Measurements from ENCODE around the gene DNAJB8. TPM values are rescaled to one million over a fixed set of nuclear protein-coding genes. Genes with fewer than 3 reads are reported as not detected.

DNAJB8 gene
- polyA plus RNA-seq, 2 of the 4 experiments (the other 2 are of a cell fraction) = not detected

- Histone ChIP-seq H3K9me3 (no peaks in the 10 kb centered on the region), H3K4me2 (no peak overlapping the region), H3K4me1 (no peaks in the 10 kb centered on the region), H3K27ac (no peak overlapping the region), H3K4me3 (no peak overlapping the region)
- DNase-seq (ENCODE audit: low read depth in 1 of 2, low spot score in 1 of 2) = no peak
- ChIA-PET CTCF (no interaction called here), POLR2A (no interaction called here)
- no peak for FAIRE-seq
- 73% methylated on average over 5 of the region's 5 CpGs for WGBS (ENCODE audit: missing lambda C conversion rate)
- TF ChIP-seq BCL3 (IDR thresholded peaks at IDR 0.05) (no peak), RARB (CRISPR knock-in tag; IDR thresholded peaks at IDR 0.05) (no peak), FOSL2 (IDR thresholded peaks at IDR 0.05) (no peak), FOSL2 (CRISPR knock-in tag; IDR thresholded peaks at IDR 0.05) (no peak), MAFK (IDR thresholded peaks at IDR 0.05; ENCODE audit: partially characterized antibody) (no peak), NR3C1 (IDR thresholded peaks at IDR 0.05) (no peak), ATOH8 (CRISPR knock-in tag; IDR thresholded peaks at IDR 0.05; ENCODE audit: low read depth) (no peak), MYC (IDR thresholded peaks at IDR 0.05; ENCODE audit: borderline replicate concordance, low read length) (no peak), NPAS2 (CRISPR knock-in tag; IDR thresholded peaks at IDR 0.05; ENCODE audit: borderline replicate concordance) (no peak), HOXB13 (CRISPR knock-in tag; IDR thresholded peaks at IDR 0.05; ENCODE audit: low read depth) (no peak), BHLHE40 (IDR thresholded peaks at IDR 0.05; ENCODE audit: low read depth, low read length) (no peak), TP53 (CRISPR knock-in tag; IDR thresholded peaks at IDR 0.05) (no peak), NFE2L2 (conservative IDR thresholded peaks at IDR 0.05; ENCODE audit: low read length) (no peak)
- TF ChIP-seq, protein P1, sequence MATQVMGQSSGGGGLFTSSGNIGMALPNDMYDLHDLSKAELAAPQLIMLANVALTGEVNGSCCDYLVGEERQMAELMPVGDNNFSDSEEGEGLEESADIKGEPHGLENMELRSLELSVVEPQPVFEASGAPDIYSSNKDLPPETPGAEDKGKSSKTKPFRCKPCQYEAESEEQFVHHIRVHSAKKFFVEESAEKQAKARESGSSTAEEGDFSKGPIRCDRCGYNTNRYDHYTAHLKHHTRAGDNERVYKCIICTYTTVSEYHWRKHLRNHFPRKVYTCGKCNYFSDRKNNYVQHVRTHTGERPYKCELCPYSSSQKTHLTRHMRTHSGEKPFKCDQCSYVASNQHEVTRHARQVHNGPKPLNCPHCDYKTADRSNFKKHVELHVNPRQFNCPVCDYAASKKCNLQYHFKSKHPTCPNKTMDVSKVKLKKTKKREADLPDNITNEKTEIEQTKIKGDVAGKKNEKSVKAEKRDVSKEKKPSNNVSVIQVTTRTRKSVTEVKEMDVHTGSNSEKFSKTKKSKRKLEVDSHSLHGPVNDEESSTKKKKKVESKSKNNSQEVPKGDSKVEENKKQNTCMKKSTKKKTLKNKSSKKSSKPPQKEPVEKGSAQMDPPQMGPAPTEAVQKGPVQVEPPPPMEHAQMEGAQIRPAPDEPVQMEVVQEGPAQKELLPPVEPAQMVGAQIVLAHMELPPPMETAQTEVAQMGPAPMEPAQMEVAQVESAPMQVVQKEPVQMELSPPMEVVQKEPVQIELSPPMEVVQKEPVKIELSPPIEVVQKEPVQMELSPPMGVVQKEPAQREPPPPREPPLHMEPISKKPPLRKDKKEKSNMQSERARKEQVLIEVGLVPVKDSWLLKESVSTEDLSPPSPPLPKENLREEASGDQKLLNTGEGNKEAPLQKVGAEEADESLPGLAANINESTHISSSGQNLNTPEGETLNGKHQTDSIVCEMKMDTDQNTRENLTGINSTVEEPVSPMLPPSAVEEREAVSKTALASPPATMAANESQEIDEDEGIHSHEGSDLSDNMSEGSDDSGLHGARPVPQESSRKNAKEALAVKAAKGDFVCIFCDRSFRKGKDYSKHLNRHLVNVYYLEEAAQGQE (IDR thresholded peaks at IDR 0.05) = no peak
- TF ChIP-seq, protein P2, sequence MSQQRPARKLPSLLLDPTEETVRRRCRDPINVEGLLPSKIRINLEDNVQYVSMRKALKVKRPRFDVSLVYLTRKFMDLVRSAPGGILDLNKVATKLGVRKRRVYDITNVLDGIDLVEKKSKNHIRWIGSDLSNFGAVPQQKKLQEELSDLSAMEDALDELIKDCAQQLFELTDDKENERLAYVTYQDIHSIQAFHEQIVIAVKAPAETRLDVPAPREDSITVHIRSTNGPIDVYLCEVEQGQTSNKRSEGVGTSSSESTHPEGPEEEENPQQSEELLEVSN (IDR thresholded peaks at IDR 0.05; ENCODE audit: borderline replicate concordance, low read depth) = no peak
- ATAC-seq = no peak; a peak in 1 of 6 replicates
These were observed 31.1 kb downstream of the DNAJB8 start for GRCh38 chr3:128435561-128435960.

DNA sequence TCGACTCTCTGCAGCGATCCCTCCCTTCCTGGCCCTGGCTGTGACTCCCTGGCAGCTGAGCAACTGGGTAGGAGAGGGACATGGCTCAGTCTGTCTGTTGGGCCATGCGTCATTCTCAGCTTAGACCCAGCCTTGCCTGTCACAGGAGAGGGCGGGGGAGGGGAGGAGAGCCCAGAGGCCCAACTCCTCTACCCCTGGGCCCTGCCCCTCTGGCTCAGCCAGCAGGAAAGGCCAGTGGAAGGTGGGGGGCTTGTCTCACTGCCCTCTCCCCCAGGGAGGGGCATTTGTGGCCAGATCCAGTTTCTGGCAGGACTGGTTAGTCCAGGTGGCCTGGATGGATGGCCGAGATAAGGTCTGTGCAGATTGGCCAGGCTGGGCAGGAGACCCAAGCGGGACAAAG, 31.6 kb downstream of the DNAJB8 start:
- no peak for ATAC-seq
- CTCF ChIA-PET = interaction anchor here (1.0 to 1.2 kb wide), 2 partner anchors 9 to 138 kb away, joined by 3 read pairs; no protein-coding TSS in a partner anchor
- WGBS (ENCODE audit: missing lambda C conversion rate) = 42% methylated on average over 2 of the region's 6 CpGs

More for the DNA sequence above, 31.6 kb downstream of the DNAJB8 start:
- Histone ChIP-seq H3K27ac (no peak overlapping the region), H3K4me2 (no peak overlapping the region), H3K9me3 (no peaks in the 10 kb centered on the region), H3K4me1 (no peaks in the 10 kb centered on the region), H3K4me3 (no peak overlapping the region)
- no peak for FAIRE-seq
- DNase-seq (ENCODE audit: low read depth in 1 of 2, low spot score in 1 of 2) = no peak
- TF ChIP-seq HMGXB4 (CRISPR knock-in tag; IDR thresholded peaks at IDR 0.05; ENCODE audit: borderline replicate concordance) = no peak
- TF ChIP-seq, protein P3, sequence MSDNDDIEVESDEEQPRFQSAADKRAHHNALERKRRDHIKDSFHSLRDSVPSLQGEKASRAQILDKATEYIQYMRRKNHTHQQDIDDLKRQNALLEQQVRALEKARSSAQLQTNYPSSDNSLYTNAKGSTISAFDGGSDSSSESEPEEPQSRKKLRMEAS (IDR thresholded peaks at IDR 0.05) = no peak
- TF ChIP-seq CEBPB (IDR thresholded peaks at IDR 0.05) = no peak
- TF ChIP-seq, protein P2 (IDR thresholded peaks at IDR 0.05; ENCODE audit: borderline replicate concordance, low read depth) = no peak
- TF ChIP-seq EP300 (IDR thresholded peaks at IDR 0.05) = no peak
- TF ChIP-seq JUNB (IDR thresholded peaks at IDR 0.05) = no peak
- no peak for TF ChIP-seq NFE2L2 (conservative IDR thresholded peaks at IDR 0.05; ENCODE audit: low read length)
- TF ChIP-seq SREBF2 (IDR thresholded peaks at IDR 0.05) = no peak
- POLR2A ChIA-PET = no interaction called here

Measured in A549 (cell line).